ENCODE measurements around the gene SLC25A21.
A peak's percentile ranks its signal among the peaks of the same experiment; 100 is the strongest.

SLC25A21 gene

DNA sequence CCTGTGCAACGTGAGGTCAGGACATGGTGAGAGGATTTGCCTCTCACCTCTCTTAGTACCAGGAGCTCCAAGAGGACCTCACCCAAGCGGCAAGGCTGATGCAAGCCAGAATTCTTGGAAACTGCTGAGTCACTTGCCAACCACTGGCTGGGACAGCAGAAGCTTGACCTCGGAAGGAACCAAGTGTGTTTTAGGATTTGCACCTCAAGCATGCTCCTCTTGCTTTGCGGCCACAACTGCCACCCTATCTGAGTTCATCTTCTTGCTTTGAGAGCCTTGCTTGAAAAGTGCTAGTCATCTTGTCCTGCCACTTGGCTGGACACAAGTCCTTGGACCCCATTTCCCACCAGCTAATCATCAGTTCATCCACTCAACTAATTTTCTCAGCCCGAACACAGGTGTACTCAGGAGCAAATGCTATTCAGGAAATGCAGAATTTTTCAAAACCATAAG, 195.8 kb downstream of the SLC25A21 start:
- no peak for DNase-seq

DNA sequence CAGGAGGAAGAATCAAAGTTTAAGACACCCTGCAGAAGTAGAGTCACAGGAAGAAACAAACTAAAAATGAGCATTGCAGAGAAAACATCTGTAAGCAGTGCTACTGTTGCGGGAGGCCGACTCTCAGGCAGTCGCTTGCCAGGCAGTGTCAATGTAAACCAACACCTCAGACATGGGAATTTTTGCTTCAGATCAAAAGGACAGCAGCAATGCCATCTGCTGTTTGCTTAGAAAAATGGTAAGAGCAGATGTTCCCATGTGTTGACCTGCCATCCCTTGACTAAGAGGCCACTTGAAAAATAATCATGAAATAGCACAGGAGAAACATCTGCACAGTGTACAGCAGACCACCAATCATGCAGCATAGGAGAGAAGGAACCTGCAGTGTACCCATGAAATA, 196.6 kb downstream of the SLC25A21 start:
- peak; percentile 43 for DNase-seq

DNA sequence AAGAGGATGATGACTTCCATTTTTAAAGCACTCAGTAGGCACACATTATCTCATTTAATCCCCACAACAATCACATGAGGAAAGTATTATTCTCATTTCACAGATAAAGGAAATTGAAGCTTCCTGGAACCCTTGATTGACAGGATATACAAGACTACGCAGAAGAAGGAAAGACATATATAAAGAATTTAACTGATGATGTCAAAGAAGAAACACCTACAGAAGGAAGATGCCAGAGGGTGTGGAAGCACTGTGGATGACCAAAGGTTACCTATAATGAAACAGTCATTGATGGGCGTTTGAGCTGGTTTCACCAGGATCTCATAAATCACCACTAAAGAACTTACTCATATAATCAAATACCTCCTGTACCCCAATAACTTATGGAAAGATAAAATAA, 197.4 kb downstream of the SLC25A21 start:
- DNase-seq = no peak

DNA sequence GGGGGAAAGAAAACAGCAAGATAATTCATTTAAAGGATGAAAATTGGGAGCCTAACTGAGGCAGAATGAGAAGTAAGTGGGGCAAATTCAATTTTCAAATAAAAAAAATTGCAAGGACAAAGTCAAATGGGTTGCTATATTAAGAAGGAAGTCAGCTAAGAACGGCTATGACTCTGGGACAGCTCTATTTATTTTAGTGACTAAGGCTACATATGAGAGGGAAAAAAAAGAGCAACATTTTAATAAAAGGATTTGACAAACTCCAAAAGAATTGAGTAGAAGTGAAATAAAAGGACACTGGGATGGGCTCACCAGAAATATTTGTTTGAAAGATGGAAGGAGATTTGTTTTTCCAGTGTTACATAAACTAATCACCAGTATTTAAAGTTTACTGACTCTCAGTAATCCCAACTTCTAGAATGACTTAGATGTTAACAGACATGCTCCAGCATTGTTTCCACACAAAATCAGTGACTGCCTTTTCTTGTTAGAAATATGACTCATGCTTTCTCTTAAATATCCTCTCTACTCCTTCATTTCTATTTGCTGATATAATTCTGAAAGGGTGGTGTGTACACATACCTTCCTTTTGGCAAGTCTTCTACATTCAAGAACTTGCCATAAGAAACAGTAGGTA, 198.5 kb downstream of the SLC25A21 start:
- DNase-seq = no peak

DNA sequence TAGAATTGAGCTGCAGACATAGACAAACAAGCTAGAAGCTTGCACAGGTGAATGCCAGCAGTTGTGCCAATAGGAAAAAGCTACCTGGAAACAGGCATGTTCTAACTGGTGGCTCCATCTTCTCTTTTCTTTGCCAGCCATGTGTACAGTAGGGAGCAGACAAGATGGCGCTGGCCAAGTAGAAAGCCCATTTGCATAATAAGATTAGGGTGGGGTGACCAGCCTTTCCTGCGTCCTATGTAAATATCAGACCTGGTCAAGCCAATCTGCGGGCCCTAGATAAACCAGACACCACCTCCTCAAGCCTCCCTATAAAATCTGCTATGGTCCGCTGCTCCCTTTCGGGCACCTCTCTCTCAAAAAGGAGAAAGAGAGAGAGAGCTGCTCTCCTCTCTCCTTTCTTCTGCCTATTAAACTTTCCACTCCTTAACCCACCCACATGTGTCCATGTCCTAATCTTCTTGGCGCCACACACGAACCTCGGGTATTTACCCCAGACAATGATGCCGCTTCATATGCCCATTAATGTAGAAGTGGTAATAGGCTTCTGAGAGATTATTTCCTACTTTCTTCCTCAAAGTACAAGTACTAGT, 201.0 kb downstream of the SLC25A21 start:
- no peak for DNase-seq

DNA sequence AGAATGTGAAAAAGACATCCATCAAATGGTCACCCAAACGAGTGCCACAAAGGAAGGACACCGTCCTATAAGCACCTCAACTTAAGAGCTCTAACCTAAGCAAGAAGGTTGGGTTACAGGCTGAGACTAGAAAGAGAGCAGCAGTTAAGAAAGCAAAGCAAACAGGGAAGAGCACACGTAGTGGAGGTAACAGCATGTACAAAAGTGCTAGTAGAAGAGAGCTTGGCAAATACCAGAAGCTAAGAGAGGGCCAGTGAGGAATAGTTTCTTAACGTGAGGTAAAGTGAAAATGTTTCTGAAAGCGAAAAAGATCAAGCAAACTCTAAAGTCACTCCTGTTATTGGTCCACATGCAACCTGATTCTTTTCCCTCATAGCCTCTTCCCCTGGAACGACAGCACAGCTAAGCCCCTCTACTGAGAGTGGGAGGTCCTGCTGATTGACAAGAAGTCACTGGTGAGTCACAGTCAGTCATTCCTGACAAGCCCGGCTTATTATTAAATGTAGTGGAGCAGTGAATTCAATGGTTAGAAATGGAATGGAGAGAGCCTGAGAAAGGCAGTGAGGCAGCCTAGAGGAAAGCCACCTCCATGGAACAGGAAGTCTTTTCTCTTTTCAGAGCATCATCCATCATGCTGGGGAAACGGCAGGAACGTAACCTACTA, 204.4 kb downstream of the SLC25A21 start:
- DNase-seq = no peak

DNA sequence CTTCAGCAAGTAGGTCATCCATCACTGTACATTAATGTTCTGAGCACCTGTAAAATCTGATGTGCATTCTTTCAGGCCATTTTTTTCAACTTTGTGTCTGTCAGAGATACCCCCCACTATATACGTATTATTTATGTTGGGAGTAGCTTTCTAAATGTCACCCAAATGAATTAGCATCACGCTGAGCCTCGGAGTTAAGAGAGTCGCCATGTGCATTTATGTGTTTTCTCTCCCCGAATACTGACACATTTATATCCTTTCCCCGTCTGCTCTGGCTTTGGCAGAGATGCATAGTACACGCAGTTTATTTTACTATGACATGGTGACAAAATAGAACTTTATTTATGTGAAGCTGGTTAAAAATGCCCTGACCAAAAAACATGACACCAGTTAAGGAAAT, 216.4 kb downstream of the SLC25A21 start:
- no peak for DNase-seq

DNA sequence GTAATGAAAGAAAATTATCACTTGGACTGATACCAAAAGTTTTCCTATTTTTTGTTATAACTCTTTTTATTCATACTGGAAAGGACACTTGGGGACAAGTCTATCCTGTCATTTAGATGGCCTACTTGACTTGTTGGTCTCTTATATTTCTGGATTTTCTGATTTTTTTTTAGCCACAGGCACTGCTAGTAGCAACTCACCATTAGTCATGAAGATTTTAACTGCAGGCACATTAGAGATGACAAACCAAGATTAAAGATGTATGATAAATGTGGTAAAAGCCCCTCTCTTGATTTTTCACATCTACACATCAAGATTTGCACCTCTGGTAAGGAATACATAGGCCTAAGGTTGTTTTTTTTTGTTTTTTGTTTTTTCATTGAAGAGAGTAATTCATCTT, 217.0 kb downstream of the SLC25A21 start:
- DNase-seq = no peak

DNA sequence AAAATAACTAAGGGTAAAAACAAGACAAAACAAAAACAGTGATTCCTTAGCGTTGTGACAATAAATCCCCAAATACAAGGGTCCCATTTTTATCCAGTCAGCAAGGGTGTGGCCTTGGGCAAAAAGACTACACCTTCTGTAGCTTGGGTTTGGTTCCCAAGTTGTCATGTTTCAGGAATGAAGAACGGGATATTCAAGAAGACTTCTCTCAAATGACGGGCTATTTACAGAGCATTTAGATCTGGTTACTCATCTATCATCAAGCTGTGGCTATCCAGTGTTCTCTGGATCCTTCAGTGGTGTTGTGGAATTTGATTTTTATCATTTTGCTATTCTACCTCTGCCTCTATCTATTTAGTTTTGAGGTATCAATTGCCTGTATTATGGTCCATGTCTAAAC, 219.7 kb downstream of the SLC25A21 start:
- DNase-seq = no peak

DNA sequence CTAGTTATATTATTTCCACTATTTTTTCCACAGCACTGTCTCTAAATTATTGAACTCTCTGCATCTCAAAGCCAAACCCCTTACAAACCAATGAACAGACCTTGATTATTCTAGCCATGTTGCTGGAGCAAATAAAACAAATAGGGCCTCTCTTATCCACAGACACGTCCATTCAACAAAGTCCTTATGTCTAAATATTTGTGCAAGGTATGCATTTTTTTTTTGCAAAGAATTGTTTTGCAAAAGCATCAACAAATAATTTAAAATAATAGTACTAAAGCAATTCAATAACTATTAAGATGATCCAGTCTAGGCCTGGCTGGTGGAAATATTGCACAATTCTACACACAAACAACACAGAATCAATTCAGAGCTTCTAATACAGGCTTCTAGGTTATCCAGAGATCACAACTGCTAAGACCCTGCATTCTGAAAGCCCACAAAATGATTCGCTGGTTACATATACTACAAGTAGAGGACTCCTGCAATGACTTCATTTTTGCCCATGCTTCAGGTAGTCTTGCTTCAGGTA, 221.0 kb downstream of the SLC25A21 start:
- DNase-seq = no peak

DNA sequence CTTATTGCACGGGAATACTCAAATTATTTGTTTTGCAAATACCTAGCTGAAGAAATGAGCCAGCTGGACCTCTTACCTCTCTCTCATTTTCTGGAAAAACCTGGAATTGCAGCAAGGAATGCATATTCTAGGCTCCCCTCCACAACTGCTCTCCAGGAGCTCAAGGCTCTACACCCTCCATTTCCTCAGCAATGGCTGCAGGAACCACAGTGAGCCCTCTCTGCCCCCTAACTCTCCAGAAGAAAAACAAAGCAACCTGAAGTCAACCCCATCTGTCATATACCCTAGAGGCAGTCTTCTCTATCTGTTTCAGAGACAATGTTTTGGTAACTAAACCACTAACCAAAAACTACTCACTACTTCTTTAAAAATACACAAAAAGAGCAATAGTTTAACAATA, 221.6 kb downstream of the SLC25A21 start:
- DNase-seq = no peak

DNA sequence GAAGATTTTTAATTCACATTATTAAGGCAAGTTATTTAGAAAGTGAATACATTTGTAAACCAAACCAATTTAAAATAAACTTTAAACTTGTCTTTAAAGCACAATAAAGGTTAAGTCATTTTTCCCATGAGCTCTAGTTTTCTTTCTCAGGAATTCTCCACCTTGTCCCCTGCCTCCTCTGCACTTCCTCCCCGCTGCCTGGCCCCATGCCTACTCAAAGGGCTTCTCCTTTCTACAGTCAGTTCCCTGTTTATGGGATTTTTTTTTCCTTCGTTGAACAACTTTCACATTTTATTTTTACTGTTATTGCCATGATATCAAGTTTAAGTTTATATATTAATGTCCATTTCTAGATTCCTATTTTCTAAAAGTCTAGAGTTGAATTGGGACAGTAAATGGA, 223.0 kb downstream of the SLC25A21 start:
- DNase-seq = no peak

DNA sequence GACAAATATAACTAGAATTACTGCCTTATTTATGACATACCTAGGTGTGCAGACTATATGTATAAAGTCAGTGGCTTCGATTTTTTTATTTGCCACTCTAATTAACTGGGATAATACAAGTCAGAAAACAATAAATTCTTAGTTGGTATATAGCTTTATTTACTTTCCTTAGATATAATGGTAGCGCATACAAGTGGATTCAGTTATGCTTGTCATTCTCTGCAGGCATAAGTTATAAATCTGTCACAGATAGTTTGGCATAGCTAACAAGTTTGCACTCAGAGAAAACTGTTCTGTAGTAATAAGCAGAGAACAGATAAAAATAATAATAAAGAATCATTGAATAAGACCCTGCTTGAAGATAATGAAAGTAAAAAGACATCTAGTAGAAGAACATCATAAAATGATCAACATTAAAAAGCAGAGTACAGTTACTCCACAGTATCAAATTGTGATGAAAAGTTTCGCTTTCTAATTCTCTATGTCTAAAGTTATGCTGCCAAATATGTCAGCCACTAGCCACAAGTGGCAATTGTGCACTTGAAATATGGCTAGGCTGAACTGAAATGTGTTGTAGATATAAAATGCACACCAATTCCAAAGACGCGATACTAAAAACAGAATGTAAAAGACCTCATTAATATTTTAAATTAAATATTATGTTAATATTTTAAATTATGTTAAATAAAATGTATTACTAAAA, 224.1 kb downstream of the SLC25A21 start:
- no peak for DNase-seq

DNA sequence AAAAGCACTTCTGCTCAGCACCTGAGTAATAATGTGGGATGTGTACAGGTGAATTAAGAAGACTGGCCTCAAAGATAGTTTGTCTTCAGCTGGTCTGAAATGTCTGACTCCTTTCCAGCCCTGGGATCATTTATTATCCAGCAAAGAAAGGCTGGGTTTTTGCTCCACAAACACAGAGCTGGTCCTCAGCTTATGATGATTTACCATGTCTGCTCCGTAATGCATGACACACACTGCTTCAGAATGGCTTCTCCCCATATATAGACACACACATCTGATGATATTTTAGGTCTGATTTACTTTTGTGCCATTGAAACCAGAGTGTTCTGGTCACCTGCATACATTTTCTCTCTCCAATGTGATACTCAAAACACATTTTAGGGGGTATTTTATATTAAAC, 225.0 kb downstream of the SLC25A21 start:
- DNase-seq = no peak

DNA sequence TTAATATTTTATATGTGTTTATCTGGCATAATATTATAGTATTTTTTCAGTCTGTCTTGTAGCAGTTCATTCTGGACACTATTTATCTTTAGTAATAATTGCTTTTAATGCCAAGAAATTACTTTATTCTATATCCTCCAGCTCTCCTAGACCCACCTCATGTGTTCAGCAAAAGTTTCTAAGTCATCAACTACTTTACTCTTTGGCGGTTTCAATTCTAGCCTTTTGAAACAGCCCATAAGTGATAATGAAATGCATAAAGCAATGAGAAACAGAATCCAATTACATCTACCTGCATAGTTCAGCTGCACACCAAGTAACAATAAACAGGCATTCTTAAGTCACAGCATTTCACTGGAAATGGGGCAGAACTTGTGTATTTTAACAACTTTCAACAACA, 225.5 kb downstream of the SLC25A21 start:
- DNase-seq = no peak

DNA sequence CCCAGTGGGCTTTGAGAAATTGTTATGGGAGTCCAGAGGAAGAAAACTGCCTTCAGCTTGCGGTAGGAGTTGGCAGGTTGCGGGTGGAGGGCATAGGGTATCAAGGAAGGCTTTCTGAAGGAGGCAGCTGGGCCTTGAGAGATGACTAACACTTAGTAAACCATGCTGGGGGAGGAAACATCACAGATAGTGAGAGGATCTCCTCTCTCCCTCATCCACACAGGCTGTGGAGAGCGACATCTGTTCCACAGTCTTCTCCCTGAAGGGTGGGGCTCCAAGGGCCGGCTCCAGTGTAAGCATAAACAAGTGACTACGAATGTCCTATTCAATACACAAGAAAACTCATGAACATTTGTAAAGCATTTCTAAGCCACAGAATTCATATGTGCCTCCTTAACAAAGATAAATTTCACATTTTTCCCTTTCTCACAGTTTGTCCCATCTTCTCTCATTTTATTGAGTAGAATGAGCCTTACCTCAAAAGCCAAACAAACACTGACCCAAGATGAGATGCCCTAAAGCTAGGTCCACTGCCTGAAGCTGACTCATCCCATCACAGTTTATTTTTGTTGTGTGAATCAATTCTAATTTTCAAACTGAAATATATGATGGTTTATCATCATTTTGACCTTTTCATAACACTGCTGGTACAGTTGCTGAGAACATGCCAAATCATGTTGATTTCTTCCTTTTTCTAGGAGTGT, 227.9 kb downstream of the SLC25A21 start:
- DNase-seq = no peak

DNA sequence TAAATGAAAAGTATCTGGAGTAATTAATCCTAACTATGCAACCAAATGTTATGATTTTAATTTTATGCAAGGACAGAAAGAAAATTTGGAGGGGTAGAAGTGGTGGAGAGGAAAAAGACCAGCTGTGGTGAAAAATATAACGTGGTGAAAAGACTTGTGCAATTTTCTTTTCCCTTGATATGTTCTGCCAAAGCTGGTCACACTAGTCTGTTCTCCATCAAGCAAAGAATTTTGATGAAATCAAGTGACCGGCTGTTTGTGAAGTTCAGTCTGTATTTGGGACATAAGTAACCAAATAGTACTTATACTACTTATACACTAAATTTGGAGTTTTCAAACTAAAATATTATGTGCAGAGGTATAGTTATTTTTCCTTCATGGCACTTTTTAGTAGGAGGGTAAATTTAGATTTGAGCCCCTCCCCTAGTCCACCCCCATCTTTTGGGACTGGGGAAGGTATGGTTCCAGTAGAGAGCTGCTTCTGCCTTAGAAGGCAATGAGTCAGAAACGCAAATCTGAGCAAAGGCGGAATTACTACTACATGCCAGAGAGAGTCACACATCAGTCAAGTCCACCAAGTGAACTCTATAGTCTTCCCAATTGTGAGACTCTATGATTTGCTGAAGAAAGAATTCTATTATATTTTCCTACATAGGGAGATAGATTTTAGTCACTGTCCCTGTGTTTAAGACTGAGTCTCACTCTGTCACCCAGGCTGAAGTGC, 229.7 kb downstream of the SLC25A21 start:
- no peak for DNase-seq

DNA sequence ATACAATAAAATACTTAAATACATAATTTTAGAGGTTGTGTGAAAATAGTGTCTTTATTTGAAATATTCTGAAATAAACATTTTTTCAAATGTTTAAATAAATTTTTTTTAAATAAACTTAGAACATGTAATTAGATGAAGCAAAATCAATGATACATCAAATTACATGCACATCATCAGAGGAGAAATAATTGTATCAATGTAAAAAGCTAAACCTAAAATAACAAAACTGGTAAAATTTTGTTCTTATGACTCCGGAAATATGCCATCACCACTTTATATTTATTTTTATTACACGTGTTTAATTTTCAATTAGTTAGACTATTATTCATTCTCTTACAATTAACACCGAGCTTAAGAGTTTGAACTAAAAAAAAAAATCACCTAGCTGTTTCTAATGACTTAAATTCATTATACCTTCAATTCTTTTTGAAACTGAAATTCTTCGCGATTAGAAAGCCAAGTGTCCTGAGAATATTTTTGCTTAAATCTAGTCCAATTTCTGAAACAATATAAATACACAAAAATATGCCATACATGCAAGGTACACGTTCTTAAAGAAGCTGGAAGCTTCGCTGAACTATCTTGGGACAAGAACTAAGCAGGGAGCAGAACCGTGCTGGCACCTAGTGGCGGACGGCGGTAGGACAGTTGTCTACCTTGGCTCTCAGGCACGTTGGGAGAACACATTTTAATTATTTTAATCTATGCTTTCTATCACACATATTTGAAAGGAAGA, 230.5 kb downstream of the SLC25A21 start:
- peak; percentile 72 for DNase-seq

DNA sequence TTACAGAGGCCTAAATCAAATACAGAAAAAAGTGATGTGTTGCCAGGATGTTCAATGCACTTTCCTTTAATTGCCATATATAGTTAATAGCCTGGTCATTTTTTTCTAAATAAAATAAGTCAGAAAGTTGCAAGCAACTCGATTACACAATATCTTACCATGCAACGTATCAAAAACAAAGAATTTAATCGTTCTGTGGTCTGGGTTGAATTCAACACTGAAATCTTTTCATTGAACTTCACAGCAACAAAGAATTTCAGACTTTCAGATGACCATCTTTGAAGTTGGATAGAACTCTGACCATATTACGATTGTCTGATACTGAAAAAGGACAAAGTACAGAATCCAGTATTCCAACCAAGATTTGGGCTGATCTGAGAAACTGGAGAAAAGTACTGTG, 231.9 kb downstream of the SLC25A21 start:
- no peak for DNase-seq

DNA sequence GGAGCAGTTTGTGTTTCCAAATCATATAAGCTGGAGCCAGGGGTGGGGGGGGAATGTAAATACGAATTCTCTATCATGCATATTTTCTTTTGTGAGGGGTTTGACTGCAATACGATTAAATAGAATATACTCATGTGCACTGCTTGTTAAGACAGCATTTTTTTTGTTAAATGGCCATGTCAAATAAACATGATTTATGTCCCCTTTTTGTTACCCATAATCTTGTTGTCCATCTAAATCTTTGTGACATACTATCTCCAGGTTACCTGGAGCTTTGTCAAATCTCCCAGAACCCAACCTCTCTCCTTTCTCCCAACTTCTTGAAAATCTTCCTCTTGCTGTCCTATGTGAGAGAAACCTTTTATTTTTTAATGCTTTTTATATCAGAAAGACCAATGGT, 233.1 kb downstream of the SLC25A21 start:
- no peak for DNase-seq

DNA sequence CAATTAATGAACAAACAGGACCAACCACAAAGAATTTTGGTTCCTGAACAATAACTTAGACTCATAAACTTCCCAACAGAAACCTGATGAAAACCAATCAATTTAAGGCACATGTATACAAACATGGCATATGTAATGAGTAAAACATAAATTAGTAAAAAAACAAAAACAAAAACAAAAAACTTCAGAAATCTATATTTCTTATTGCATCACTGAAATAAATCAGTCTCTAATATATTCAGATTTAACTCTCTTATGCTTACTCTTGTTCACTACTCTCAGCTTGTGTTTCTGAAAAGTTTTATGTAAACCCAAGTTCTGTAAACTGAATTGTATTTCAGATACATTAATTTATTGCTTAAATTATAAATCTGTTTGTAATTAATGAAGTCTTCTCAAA, 233.7 kb downstream of the SLC25A21 start:
- DNase-seq = no peak

Measured in NCI-H1105 treated with DMSO at 0.1 percent for 48 hours (cell line).